ENCODE results near the gene ALAD.
"Not testable (repeated sequence)": the region's sequence is repeated elsewhere in the genome, so short reads cannot be mapped to it uniquely, and the experiment has no call there.

The ALAD gene

DNA sequence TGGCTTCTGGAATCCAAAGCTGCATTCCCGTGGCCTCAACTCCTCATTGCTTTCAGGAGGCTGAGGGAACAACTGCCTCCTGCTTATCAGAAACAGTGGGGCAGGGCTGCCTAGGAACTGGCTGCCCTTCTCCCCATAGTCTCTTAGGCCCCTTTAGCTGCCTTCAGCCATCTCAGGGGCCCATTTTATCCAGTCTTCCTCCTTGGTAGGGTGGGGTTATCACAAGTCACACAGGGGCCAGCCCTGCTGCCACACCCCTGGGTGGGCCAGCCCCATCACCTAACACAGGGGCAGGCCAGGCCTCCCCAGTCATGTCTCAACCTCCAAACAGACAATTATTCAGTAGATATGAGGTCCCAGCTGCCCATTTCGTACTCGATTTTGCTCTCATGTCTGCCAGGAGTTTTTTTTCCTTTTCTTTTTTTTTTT, 3.9 kb downstream of the ALAD start:
- no peak for DNase-seq

DNA sequence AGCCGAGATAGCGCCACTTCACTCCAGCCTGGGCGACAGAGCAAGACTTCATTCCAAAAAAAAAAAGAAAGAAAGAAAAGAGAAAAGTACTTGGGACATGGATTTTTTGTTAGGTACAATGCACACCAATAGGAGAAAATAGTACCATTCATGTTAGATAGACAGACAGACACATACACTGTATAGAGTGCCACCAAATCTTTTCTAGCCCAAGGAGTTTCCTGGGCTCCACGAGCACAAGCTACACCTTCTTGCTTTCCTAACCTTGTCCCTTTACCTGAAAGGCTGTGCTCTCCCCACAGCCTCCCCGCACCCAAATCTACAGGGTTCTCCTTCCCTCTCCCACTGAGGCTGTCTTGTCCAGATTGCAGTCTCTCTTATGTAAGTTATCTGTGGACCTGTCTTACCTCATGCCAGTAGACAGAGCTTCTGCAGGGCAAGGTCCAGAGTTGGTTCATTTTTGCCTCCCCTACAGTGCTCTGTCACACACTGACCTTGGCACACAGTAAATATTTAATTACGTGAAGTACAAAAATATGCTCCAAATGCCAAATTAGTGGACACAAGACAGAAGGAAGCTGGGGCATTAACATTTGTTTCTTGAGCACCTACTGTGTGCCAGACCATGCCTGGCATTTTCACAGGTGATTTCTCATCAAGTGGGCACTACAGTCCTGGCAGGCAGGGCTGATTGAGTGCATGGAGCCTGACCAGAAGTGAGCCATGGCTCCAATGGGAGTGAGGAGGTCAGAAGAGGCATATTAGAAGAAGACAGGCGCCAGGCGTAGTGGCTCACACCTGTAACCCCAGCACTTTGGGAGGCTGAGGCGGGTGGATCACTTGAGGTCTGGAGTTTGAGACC, 5.9 kb downstream of the ALAD start:
- no peak for DNase-seq

GRCh38 chr9:113393281-113393680, 7.8 kb downstream of the ALAD start:
- no peak for DNase-seq

GRCh38 chr9:113391917-113392316, 9.2 kb downstream of the ALAD start:
- no peak for DNase-seq

DNA sequence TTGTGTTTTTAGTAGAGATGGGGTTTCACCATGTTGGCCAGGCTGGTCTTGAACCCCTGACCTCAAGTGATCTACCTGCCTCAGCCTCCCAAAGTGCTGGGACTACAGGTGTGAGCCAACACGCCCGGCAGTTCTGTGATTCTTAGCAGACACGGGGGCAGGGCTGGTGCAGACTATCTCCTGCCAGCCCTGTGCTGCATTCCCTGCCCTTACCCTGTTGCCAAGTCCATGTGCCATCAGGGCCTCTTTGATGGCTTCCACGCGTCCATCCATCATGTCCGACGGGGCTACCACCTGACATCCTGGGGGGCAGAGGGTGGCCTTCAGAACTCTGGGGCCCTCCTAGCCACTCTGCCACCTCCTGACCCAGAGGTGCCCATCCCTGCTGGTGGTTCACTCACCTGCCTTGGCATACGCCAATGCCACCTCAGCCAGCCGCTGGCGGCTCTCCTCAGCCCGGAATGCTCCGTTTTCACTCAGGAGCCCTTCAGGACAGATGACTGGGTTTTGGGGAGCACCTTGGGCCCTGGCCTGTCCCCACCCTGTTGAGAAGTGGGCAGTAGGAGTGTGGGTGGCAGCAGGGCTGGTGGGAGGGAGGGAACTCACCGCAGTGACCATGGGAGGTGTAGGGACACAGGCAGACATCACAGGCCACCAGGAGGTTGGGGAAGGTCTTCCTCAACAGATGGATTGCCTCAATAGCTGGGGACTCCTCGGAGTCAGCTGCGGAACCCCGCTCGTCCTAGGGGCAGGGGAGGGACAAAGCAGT, 10.7 kb downstream of the ALAD start:
- no peak for DNase-seq

DNA sequence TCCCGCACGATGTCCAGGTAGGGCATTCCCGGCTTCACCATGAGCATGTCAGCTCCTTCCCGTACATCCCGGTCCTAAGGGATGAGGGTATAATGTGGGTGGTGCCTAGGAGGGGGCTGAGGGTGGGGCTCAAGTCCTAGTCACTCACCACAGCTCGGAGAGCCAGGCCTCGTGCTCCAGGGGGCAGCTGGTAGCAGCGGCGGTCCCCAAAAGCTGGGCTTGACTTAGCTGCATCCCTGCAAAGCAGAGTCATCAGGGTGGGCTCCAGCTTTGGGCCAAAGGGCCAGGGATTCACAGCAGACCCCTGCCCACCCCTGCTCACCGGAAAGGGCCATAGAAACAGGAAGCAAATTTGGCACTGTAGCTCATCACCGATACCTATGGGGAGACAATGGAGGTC, 11.6 kb downstream of the ALAD start:
- no peak for DNase-seq

- no peak for DNase-seq
These were observed 12.3 kb downstream of the ALAD start for GRCh38 chr9:113388833-113389232.

- no peak for DNase-seq
These were observed 13.4 kb downstream of the ALAD start for GRCh38 chr9:113387560-113388230.

DNA sequence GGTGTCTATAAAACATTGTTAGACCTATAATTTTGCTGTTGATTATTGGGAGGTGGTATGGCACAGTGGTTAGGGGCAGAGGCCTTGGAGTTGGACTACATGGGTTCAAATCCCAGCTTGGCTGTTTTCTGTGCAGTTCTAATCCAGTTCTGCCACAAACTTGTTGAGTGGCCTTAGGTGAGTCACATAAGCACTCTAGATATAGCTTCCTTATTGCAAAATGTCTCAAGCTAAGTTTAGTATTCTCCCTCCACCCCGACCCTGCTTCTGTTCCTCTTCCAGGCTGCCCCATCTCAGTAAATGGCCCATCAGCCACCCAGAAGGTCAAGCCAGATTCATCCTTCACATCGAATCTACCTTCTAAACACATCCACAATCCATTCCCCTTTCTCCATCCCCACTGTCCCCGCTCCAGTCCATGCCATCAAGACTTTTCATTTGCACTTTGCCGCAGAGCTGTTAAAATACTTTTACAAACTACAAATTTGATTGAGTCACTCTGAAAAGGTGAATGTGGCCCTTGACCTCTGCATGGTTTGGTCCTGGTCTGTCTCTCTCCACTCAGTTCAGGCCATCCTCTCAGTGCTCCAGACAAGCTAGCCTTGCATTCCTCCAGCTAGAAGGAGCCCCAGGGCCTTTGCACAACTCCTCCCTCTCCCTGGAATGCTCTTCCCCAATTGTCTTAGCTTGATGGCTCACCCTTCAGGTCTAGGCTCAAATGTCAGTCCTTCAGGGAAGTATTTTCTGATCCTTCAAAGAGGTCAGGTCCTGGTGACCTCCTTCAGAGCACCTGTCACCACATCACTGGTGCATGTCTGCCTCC, 14.3 kb downstream of the ALAD start:
- no peak for DNase-seq

DNA sequence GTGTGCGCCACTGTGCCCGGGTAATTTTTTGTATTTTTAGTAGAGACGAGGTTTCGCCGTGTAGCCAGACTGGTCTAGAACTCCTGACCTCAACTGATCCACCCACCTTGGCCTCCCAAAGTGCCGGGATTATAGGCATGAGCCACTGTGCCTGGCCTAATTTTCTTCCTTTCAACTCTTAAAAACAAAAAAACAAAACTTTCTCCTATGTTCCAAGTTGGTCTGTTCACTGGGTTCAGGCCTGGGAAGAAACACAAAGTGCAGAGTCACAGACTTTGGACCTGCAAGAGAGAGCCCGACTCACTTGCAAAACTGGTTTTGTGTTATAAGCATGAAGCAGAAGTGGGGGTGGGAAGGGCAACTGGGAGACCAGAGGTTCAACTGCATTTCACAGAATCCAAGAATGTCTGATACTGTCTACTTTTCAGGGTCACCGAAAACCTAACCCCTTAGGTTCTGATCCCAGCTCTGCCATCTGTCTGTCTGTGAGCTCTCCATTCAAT, 19.1 kb downstream of the ALAD start:
- DNase-seq: no peak

- DNase-seq: not testable (repeated sequence)
These were observed 19.6 kb downstream of the ALAD start for GRCh38 chr9:113381441-113381840.

GRCh38 chr9:113380869-113381378, 20.2 kb downstream of the ALAD start:
- DNase-seq: no peak

- not testable (repeated sequence) for DNase-seq
These were observed 21.3 kb downstream of the ALAD start for GRCh38 chr9:113379829-113380210.

DNA sequence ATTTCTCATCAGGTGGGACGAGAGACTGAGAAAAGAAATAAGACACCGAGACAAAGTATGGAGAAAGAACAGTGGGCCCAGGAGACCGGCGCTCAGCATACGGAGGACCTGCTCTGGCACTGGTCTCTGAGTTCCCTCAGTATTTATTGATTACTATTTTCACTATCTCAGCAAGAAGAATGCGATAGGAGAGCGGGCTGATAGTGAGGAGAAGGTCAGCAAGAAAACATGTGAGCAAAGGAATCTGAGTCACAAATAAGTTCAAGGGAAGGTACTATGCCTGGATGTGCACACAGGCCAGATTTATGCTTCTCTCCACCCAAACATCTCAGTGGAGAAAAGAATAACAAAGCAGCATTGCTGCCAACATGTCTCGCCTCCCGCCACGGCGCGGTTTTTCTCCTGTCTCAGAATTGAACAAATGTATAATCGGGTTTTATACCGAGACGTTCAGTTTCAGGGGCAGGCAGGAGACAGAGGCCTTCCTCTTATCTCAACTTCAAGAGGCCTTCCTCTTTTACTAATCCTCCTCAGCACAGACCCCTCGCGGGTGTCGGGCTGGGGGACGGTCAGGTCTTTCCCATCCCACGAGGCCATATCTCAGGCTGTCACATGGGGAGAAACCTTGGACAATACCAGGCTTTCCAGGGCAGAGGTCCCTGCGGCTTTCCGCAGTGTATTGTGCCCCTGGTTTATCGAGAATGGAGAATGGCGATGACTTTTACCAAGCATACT, 21.8 kb downstream of the ALAD start:
- not testable (repeated sequence) for DNase-seq

DNA sequence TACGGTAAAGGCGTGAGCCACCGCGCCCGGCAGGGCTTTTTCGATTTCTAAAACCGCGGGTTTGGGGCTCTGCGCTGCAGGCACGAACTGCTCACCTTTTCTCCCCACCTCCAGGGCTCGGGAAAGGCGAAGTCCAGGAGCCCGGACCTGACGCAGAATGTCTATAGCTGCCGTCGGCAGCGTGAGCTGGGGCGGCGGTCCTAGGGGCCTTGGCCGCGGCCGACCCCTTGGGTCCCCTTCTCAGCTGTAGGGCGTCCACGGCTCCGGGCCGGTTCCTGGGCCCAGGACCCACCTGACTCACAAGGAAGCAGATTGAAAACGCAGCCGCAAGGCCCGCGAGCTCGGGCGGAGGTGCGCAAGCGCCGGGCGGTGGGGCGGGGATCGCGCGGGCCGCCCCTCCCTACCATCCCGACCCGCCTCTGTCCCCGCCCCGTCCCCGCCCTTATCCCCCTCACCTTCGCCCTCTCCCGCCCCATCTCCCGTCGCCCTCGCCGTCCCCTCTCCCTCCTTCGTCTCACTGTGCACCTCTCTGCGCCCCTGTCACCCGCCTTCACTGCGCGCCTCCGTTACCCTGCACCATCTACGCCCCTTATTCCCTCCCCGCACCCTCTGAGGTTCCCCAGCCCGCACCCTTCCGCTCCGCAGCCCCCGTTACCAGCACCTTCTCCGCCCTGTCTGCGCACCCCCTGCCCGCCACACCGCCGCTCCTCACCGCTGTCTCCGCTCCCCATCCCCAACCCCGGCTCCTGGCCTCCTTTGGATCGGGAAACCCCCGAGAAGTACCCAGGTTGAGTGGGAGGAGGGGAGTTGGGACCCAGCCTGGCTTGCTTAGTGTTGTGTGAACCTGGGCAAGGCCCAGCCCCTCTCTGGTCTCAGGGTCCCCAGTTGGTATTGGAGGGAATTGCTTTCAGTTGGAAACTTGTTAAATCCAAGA, 24.2 kb downstream of the ALAD start, which contains the start of gene HDHD3:
Gene HDHD3 (minus strand): TSS at position 353 of the 934 bp plus-strand sequence. CDS start 2,632 bp downstream, outside the sequence.
- DNase-seq: peak; percentile 82

- DNase-seq: no peak
These were observed 25.7 kb downstream of the ALAD start for GRCh38 chr9:113375057-113376023.

GRCh38 chr9:113373676-113374392, 27.2 kb downstream of the ALAD start:
- no peak for DNase-seq

DNA sequence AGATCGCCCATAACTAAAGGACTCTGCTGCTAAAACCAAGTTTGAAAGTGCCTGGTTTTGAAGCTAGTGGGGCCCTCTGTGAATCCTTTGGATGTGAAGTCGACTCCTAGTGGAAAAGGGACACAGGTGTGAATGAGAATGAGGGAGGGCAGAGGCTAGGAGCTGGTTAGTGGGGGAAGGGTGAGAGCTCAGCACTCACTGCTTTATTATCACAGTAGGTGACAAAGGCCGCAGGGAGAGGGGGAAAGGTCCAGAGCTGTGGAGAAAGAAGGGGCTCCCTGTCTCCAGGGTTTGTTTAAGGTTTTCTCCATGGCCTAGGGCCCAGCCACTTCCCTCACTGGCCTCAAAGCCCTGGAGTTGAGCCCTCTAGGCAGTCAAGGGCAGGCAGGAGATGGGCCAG, 27.8 kb downstream of the ALAD start:
- no peak for DNase-seq

Measured in central memory CD4-positive, alpha-beta T cell (primary cell).